BE2C (cell line): ENCODE data around the gene COPB1.

Source experiments
- DNase-seq: peaks from one replicate; pipeline ENCODE4 v3.0.0-alpha.2; 2020
- H3K27me3 ChIP-seq: fragments of 250-450 bp; sonication (Bioruptor Pico); 2 replicates; pipeline ENCODE4 v1.5.1; 2020; ENCODE audit warnings: mild to moderate bottlenecking
- H3K36me3 ChIP-seq: fragments of 250-450 bp; sonication (Bioruptor Pico); 2 replicates; pipeline ENCODE4 v1.5.1; 2020; ENCODE audit warnings: mild to moderate bottlenecking
- H3K4me1 ChIP-seq: fragments of 250-450 bp; sonication (Bioruptor Pico); 2 replicates; pipeline ENCODE4 v1.5.1; 2020
- H3K4me3 ChIP-seq: 2 replicates; pipeline ENCODE4 v1.5.1; 2011; ENCODE audit warnings: low read depth, low read length
- H3K9me3 ChIP-seq: fragments of 250-450 bp; sonication (Bioruptor Pico); 2 replicates; pipeline ENCODE4 v1.5.1; 2020
- TF ChIP-seq, protein P1 (sequence below): IDR thresholded peaks from 2 replicates; pipeline ENCODE4 v1.5.1; 2012; ENCODE audit warnings: mild to moderate bottlenecking, low read depth, low read length

Gene COPB1

DNA sequence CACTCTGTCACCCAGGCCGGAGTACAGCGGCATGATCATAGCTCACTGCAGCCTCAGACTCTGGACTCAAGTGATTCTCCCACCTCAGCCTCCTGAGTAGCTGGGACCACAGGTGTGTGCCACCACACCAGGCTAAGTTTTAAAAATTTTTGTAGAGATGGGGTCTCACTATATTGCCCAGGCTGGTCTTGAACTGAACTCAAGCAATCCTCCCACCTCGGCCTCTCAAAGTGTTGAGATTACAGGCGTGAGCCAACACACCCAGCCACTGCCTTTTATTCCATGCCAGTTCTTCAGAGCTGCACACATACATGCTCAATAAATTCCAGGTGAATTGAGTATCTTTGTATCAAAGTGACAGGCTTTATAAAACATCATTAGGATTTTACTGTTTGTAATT lies 2.4 kb upstream of the COPB1 start:
- peaks cover 13% of the 10 kb centered on the region for H3K36me3 ChIP-seq
- no peak for DNase-seq
- no peak overlapping the region for H3K4me3 ChIP-seq
- TF ChIP-seq, protein P1, sequence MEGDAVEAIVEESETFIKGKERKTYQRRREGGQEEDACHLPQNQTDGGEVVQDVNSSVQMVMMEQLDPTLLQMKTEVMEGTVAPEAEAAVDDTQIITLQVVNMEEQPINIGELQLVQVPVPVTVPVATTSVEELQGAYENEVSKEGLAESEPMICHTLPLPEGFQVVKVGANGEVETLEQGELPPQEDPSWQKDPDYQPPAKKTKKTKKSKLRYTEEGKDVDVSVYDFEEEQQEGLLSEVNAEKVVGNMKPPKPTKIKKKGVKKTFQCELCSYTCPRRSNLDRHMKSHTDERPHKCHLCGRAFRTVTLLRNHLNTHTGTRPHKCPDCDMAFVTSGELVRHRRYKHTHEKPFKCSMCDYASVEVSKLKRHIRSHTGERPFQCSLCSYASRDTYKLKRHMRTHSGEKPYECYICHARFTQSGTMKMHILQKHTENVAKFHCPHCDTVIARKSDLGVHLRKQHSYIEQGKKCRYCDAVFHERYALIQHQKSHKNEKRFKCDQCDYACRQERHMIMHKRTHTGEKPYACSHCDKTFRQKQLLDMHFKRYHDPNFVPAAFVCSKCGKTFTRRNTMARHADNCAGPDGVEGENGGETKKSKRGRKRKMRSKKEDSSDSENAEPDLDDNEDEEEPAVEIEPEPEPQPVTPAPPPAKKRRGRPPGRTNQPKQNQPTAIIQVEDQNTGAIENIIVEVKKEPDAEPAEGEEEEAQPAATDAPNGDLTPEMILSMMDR: no peak
- no peaks in the 10 kb centered on the region for H3K27me3 ChIP-seq
- no peaks in the 10 kb centered on the region for H3K9me3 ChIP-seq
- no peaks in the 10 kb centered on the region for H3K4me1 ChIP-seq

- Histone ChIP-seq H3K4me1 (no peaks in the 10 kb centered on the region), H3K9me3 (no peaks in the 10 kb centered on the region), H3K4me3 (peak overlapping the region; percentile 81), H3K27me3 (no peaks in the 10 kb centered on the region), H3K36me3 (peaks cover 13% of the 10 kb centered on the region)
- DNase-seq: peak; percentile 13
- TF ChIP-seq, protein P1: no peak
These were observed 605 bp upstream of the COPB1 start for GRCh38 chr11:14500181-14500651.

DNA sequence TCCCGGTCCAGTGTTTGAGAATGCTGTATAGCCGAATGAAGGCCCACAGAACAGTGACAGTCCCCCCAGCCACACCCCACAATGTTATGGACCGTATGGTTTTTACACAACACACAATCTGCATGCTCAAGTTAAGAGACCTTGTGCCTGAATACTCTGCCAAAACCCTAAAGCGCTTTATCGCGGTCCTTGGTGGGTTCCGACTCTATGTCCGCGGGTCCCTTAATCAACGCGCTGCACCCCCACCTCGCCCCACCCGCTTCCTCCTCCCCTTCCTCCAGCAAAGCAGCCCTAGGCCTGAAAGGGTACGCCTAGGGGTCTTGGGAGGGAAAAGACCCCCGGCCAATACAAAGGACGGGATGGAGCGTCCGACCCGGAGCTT lies 442 bp downstream of the COPB1 start:
- Histone ChIP-seq H3K36me3 (peaks cover 7% of the 10 kb centered on the region), H3K9me3 (no peaks in the 10 kb centered on the region), H3K27me3 (no peaks in the 10 kb centered on the region), H3K4me3 (peak overlapping the region; percentile 81), H3K4me1 (no peaks in the 10 kb centered on the region)
- DNase-seq: peak; percentile 17
- TF ChIP-seq, protein P1: no peak

DNA sequence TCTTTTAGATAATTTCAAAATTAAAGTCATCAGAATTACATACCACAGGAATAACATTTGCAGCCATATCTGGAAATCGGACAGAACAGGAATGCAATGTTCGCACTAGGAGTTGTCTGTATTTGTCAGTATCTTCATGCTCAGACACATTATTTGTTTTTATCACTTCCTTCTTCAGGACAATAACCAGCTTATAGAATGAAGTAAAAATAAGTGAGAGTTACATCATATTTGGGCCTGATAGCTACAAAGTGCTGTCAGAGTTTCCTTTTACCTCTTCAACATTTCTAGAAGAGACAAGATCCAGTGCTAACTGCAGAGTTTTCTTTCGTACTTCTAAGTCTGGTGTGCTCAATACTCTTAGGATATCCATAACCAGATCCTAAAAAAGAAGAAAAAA lies 18.9 kb downstream of the COPB1 start:
- no peaks in the 10 kb centered on the region for H3K27me3 ChIP-seq
- TF ChIP-seq, protein P1: no peak
- no peak for DNase-seq
- H3K4me3 ChIP-seq: no peak overlapping the region
- H3K9me3 ChIP-seq: no peaks in the 10 kb centered on the region
- H3K36me3 ChIP-seq: peaks cover 13% of the 10 kb centered on the region
- H3K4me1 ChIP-seq: no peaks in the 10 kb centered on the region

DNA sequence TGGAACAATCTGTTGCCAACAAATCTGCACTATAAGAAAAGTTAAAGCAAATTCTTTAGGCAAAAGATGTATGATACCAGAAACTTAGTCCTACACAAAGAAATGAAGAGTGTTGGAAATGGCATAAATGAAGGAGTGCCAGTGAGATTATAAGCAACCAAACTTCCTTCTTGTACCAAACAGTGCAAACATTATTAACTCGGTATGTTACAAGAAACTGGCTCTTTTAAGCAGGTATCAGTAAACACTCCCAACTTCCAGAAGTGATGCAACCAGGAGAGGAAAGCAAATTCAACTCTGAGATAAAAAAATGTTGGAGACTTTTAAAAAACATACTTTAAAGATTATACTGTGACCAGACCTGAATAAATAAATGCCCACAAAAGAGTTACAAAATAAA lies 28.5 kb downstream of the COPB1 start:
- H3K9me3 ChIP-seq: no peaks in the 10 kb centered on the region
- TF ChIP-seq, protein P1: no peak
- H3K4me1 ChIP-seq: no peaks in the 10 kb centered on the region
- no peak for DNase-seq
- no peak overlapping the region for H3K4me3 ChIP-seq
- H3K36me3 ChIP-seq: peaks cover 12% of the 10 kb centered on the region
- H3K27me3 ChIP-seq: no peaks in the 10 kb centered on the region

- H3K9me3 ChIP-seq: no peaks in the 10 kb centered on the region
- DNase-seq: no peak
- H3K4me3 ChIP-seq: no peak overlapping the region
- TF ChIP-seq, protein P1: no peak
- H3K4me1 ChIP-seq: no peaks in the 10 kb centered on the region
- peaks cover 27% of the 10 kb centered on the region for H3K36me3 ChIP-seq
- H3K27me3 ChIP-seq: no peaks in the 10 kb centered on the region
These were observed 36.0 kb downstream of the COPB1 start for GRCh38 chr11:14463623-14464022.
